ENCODE results near the gene ZNF644. TPM values are rescaled to one million over a fixed set of nuclear protein-coding genes. Genes with fewer than 3 reads are reported as not detected.

ZNF644 gene
- total and polyA plus RNA-seq, 7 donors = 16.3 to 35.6 (median 27.5) TPM

GRCh38 chr1:90989302-90989701, 32.5 kb downstream of the ZNF644 start:
- TF ChIP-seq CTCF (IDR thresholded peaks at IDR 0.05) = no peak
- peaks cover 27% of the 10 kb centered on the region for H3K4me1 ChIP-seq
- WGBS, 3 donors = 96 to 100% (median 97%) methylated on average over 4 of the region's 4 CpGs
- intact Hi-C loops (cut with DNase I) = no loop called here
- no peak overlapping the region for H3K27ac ChIP-seq
- peaks cover 12% of the 10 kb centered on the region for H3K9me3 ChIP-seq
- no peak for DNase-seq
- H3K4me3 ChIP-seq = no peak overlapping the region
- H3K36me3 ChIP-seq (ENCODE audit: insufficient read depth in 1 of 2, low read depth in 1 of 2) = no peaks in the 10 kb centered on the region
- no peak for ATAC-seq
- H3K27me3 ChIP-seq (ENCODE audit: insufficient read depth in 3 of 3, low read length in 2 of 3) = no peaks in the 10 kb centered on the region

- TF ChIP-seq CTCF (IDR thresholded peaks at IDR 0.05) = no peak
- no peak for DNase-seq
- no peak for ATAC-seq
- peaks cover 12% of the 10 kb centered on the region for H3K9me3 ChIP-seq
- no peaks in the 10 kb centered on the region for H3K27me3 ChIP-seq (ENCODE audit: insufficient read depth in 3 of 3, low read length in 2 of 3)
- no peak overlapping the region for H3K4me3 ChIP-seq
- no peaks in the 10 kb centered on the region for H3K36me3 ChIP-seq (ENCODE audit: insufficient read depth in 1 of 2, low read depth in 1 of 2)
- peaks cover 15% of the 10 kb centered on the region for H3K4me1 ChIP-seq
- intact Hi-C loops (cut with DNase I) = no loop called here
- 94 to 95% (median 95%) methylated on average over 2 of the region's 2 CpGs for WGBS, 3 donors
- no peak overlapping the region for H3K27ac ChIP-seq
These were observed 34.0 kb downstream of the ZNF644 start for GRCh38 chr1:90987841-90988240.

GRCh38 chr1:90986953-90987352, 34.9 kb downstream of the ZNF644 start:
- WGBS, 3 donors = 88 to 93% (median 90%) methylated on average over 2 of the region's 2 CpGs
- ATAC-seq = no peak

GRCh38 chr1:90977522-90977921, 44.3 kb downstream of the ZNF644 start:
- Histone ChIP-seq H3K4me1 (peaks cover 19% of the 10 kb centered on the region), H3K4me3 (no peak overlapping the region), H3K36me3 (ENCODE audit: insufficient read depth in 1 of 2, low read depth in 1 of 2) (peaks cover 0 to 18% of the 10 kb centered on the region in 2 donors), H3K27me3 (ENCODE audit: insufficient read depth in 3 of 3, low read length in 2 of 3) (no peaks in the 10 kb centered on the region), H3K9me3 (no peaks in the 10 kb centered on the region), H3K27ac (no peak overlapping the region)
- 76 to 84% (median 80%) methylated on average over 1 of the region's 1 CpG for WGBS, 3 donors
- no peak for DNase-seq
- ATAC-seq = no peak
- intact Hi-C loops (cut with DNase I) = no loop called here
- TF ChIP-seq CTCF (IDR thresholded peaks at IDR 0.05) = no peak

More at GRCh38 chr1:90986953-90987352, 34.9 kb downstream of the ZNF644 start:
- Histone ChIP-seq H3K4me1 (peaks cover 20% of the 10 kb centered on the region), H3K36me3 (ENCODE audit: insufficient read depth in 1 of 2, low read depth in 1 of 2) (no peaks in the 10 kb centered on the region), H3K9me3 (peaks cover 12% of the 10 kb centered on the region), H3K27ac (no peak overlapping the region), H3K4me3 (no peak overlapping the region), H3K27me3 (ENCODE audit: insufficient read depth in 3 of 3, low read length in 2 of 3) (no peaks in the 10 kb centered on the region)
- no peak for TF ChIP-seq CTCF (IDR thresholded peaks at IDR 0.05)
- DNase-seq = no peak
- intact Hi-C loops (cut with DNase I) = no loop called here

All from psoas muscle (tissue), 8 donors.